ENCODE measurements around the gene CYP4V2.

- TF ChIP-seq TAF1 (IDR thresholded peaks at IDR 0.05; ENCODE audit: borderline replicate concordance, low read depth, low read length) (no peak), POLR2AphosphoS5 (IDR thresholded peaks at IDR 0.05; ENCODE audit: low read depth, low read length) (no peak), POLR2A (IDR thresholded peaks at IDR 0.05; ENCODE audit: low read depth, low read length) (no peak)
These were observed 46.3 kb upstream of the CYP4V2 start for GRCh38 chr4:186144946-186145569.
